Ishikawa (cell line): ENCODE measurements around the gene COL4A2.

Experiments
- CEBPB ChIP-seq: IDR thresholded peaks from 2 replicates; pipeline ENCODE4 v1.6.1; 2012
- CREB1 ChIP-seq: IDR thresholded peaks from 2 replicates; pipeline ENCODE4 v1.6.1; 2012; ENCODE audit warnings: low read depth
- EGR1 ChIP-seq: IDR thresholded peaks from 2 replicates; pipeline ENCODE4 v1.6.1; 2012
- EP300 ChIP-seq: IDR thresholded peaks from 2 replicates; pipeline ENCODE4 v1.6.1; 2012; ENCODE audit warnings: borderline replicate concordance
- FOXM1 ChIP-seq: IDR thresholded peaks from 2 replicates; pipeline ENCODE4 v1.6.1; 2012; ENCODE audit warnings: low read depth, borderline replicate concordance
- MAX ChIP-seq: IDR thresholded peaks from 2 replicates; pipeline ENCODE4 v1.6.1; 2012
- NFIC ChIP-seq: IDR thresholded peaks from 2 replicates; pipeline ENCODE4 v1.6.1; 2012
- RAD21 ChIP-seq: IDR thresholded peaks from 2 replicates; pipeline ENCODE4 v1.6.1; 2012; ENCODE audit warnings: low read depth
- REST ChIP-seq: IDR thresholded peaks from 2 replicates; pipeline ENCODE4 v1.6.1; 2012; ENCODE audit warnings: low read depth, mild to moderate bottlenecking
- TAF1 ChIP-seq: IDR thresholded peaks from 2 replicates; pipeline ENCODE4 v1.6.1; 2012; ENCODE audit warnings: low read depth, mild to moderate bottlenecking
- TCF12 ChIP-seq: IDR thresholded peaks from 2 replicates; pipeline ENCODE4 v1.6.1; 2012; ENCODE audit warnings: low read depth
- TEAD4 ChIP-seq: IDR thresholded peaks from 2 replicates; pipeline ENCODE4 v1.6.1; 2012

GRCh38 chr13:110421696-110422385 lies 114.8 kb downstream of the COL4A2 start:
- TF ChIP-seq TAF1 (no peak), EP300 (no peak), REST (no peak), RAD21 (no peak), TCF12 (no peak), CEBPB (no peak), EGR1 (no peak), MAX (no peak), NFIC (no peak), TEAD4 (no peak), FOXM1 (no peak), CREB1 (no peak)
